Caco-2 (cell line): ENCODE results near the gene BACH2. TPM values are rescaled to one million over a fixed set of nuclear protein-coding genes. Genes with fewer than 3 reads are reported as not detected.

Experiments
- BruUV-seq: library from RNA; stranded (reverse); fragments of 400-500 nt; replicated peaks from 2 replicates; lab custom pipeline; 2021; lab: Mats Ljungman, UMichigan
- CTCF ChIA-PET: fragments of 300-600 bp; sonication (Branson Sonifier 250); formaldehyde crosslinking; loops from one replicate; lab custom pipeline; 2022; ENCODE audit warnings: antibody characterized with exemption; lab: Charles Lee
- POLR2A ChIA-PET: fragments of 300-600 bp; sonication (Branson Sonifier 250); formaldehyde crosslinking; loops from one replicate; lab custom pipeline; 2022; ENCODE audit warnings: antibody characterized with exemption; lab: Charles Lee
- DNase-seq, 2 experiments: peaks; one replicate each; pipeline versions ENCODE4 v3.0.0 to v3.0.0-alpha.2; 2020 to 2022
- H3K27me3 ChIP-seq: replicated peaks from 2 replicates; pipeline ENCODE4 v1.6.0; 2011; ENCODE audit warnings: low read length; ENCODE audit not compliant: control insufficient read depth, insufficient read depth
- H3K36me3 ChIP-seq: 2 replicates; pipeline ENCODE4 v1.5.1; 2011; ENCODE audit warnings: low read length; ENCODE audit not compliant: control insufficient read depth, insufficient read depth
- H3K4me1 ChIP-seq: fragments of 250-450 bp; sonication (Bioruptor Pico); 2 replicates; pipeline ENCODE4 v1.5.1; 2020; ENCODE audit warnings: mild to moderate bottlenecking
- H3K4me3 ChIP-seq: 2 replicates; pipeline ENCODE4 v1.5.1; 2011; ENCODE audit warnings: low read depth, mild to moderate bottlenecking, control low read depth, low read length
- H3K9me3 ChIP-seq: fragments of 250-450 bp; sonication (Bioruptor Pico); 2 replicates; pipeline ENCODE4 v1.5.1; 2020; ENCODE audit warnings: mild to moderate bottlenecking, moderate library complexity
- H3K27ac Mint-ChIP-seq: one replicate; pipeline ENCODE4 v1.8.0; 2022; ENCODE audit warnings: mixed read lengths; ENCODE audit not compliant: unreplicated experiment
- H3K27me3 Mint-ChIP-seq: one replicate; pipeline ENCODE4 v1.8.0; 2022; ENCODE audit warnings: mixed read lengths; ENCODE audit not compliant: insufficient read depth, unreplicated experiment
- H3K36me3 Mint-ChIP-seq: one replicate; pipeline ENCODE4 v1.8.0; 2022; ENCODE audit warnings: mild to moderate bottlenecking, mixed read lengths; ENCODE audit not compliant: insufficient read depth, unreplicated experiment
- H3K4me1 Mint-ChIP-seq: one replicate; pipeline ENCODE4 v1.8.0; 2022; ENCODE audit warnings: low read depth, mixed read lengths; ENCODE audit not compliant: unreplicated experiment
- H3K4me3 Mint-ChIP-seq: one replicate; pipeline ENCODE4 v1.8.0; 2022; ENCODE audit warnings: mild to moderate bottlenecking, moderate library complexity, mixed read lengths; ENCODE audit not compliant: unreplicated experiment
- H3K9me3 Mint-ChIP-seq: one replicate; pipeline ENCODE4 v1.8.0; 2022; ENCODE audit warnings: mixed read lengths; ENCODE audit not compliant: unreplicated experiment
- intact Hi-C: fragments of 100-400 bp; cut with micrococcal nuclease; formaldehyde crosslinking; loops from one replicate; pipeline ENCODE4 v1.10.0; 2022; ENCODE audit not compliant: unreplicated experiment
- total RNA-seq: library from RNA; stranded (reverse); gene quantifications from 2 replicates; pipeline ENCODE4 v1.2.3, GENCODE V29; 2022
- TF ChIP-seq, protein P1 (sequence below), 2 experiments: fragments of 200-600 bp in 1 of 2; IDR thresholded peaks; 1 replicate in 1 of 2; 2 replicates in 1 of 2; pipeline versions ENCODE4 v1.5.1 to v1.8.0; 2011 to 2022; ENCODE audit warnings: antibody characterized with exemption in 1 of 2, control low read depth in 1 of 2, inconsistent platforms in 1 of 2, low read depth in 1 of 2, low read length in 1 of 2, mild to moderate bottlenecking in 1 of 2, moderate library complexity in 1 of 2; ENCODE audit not compliant: insufficient read depth in 1 of 2, severe bottlenecking in 1 of 2, unreplicated experiment in 1 of 2

Gene BACH2
- total RNA-seq, 1 experiment from 2014 or later, result 0.43 TPM

GRCh38 chr6:89938014-89938413 lies 358.6 kb downstream of the BACH2 start:
- DNase-seq, result no peak

GRCh38 chr6:89936177-89936576 lies 360.5 kb downstream of the BACH2 start:
- no peak overlapping the region for H3K27ac Mint-ChIP-seq
- ChIA-PET POLR2A (no interaction called here), CTCF (no interaction called here)
- intact Hi-C loops, result no loop called here
- Histone ChIP-seq H3K4me3 (no peak overlapping the region), H3K36me3 (no peaks in the 10 kb centered on the region), H3K4me1 (no peaks in the 10 kb centered on the region), H3K27me3 (no peaks in the 10 kb centered on the region), H3K9me3 (no peaks in the 10 kb centered on the region)
- BruUV-seq, result no TSS peak
- TF ChIP-seq, protein P1, sequence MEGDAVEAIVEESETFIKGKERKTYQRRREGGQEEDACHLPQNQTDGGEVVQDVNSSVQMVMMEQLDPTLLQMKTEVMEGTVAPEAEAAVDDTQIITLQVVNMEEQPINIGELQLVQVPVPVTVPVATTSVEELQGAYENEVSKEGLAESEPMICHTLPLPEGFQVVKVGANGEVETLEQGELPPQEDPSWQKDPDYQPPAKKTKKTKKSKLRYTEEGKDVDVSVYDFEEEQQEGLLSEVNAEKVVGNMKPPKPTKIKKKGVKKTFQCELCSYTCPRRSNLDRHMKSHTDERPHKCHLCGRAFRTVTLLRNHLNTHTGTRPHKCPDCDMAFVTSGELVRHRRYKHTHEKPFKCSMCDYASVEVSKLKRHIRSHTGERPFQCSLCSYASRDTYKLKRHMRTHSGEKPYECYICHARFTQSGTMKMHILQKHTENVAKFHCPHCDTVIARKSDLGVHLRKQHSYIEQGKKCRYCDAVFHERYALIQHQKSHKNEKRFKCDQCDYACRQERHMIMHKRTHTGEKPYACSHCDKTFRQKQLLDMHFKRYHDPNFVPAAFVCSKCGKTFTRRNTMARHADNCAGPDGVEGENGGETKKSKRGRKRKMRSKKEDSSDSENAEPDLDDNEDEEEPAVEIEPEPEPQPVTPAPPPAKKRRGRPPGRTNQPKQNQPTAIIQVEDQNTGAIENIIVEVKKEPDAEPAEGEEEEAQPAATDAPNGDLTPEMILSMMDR (IDR thresholded peaks at IDR 0.05; ENCODE audit: insufficient read depth in 1 of 2, low read depth in 1 of 2, low read length in 1 of 2, severe bottlenecking in 1 of 2, unreplicated experiment in 1 of 2), result no peak
- H3K27me3 Mint-ChIP-seq, result peaks cover 3% of the 10 kb centered on the region
- DNase-seq, result no peak
- no peaks in the 10 kb centered on the region for H3K36me3 Mint-ChIP-seq
- no peaks in the 10 kb centered on the region for H3K9me3 Mint-ChIP-seq
- H3K4me1 Mint-ChIP-seq, result peaks cover 4% of the 10 kb centered on the region
- no peak overlapping the region for H3K4me3 Mint-ChIP-seq

More at GRCh38 chr6:89938014-89938413, 358.6 kb downstream of the BACH2 start:
- no TSS peak for BruUV-seq
- H3K36me3 ChIP-seq, result no peaks in the 10 kb centered on the region
- CTCF ChIA-PET, result no interaction called here
- intact Hi-C loops, result no loop called here
- no peaks in the 10 kb centered on the region for H3K27me3 ChIP-seq
- H3K4me1 Mint-ChIP-seq, result peaks cover 4% of the 10 kb centered on the region
- no peaks in the 10 kb centered on the region for H3K9me3 ChIP-seq
- H3K27ac Mint-ChIP-seq, result no peak overlapping the region
- no peak overlapping the region for H3K4me3 ChIP-seq
- H3K9me3 Mint-ChIP-seq, result no peaks in the 10 kb centered on the region
- TF ChIP-seq, protein P1 (IDR thresholded peaks at IDR 0.05; ENCODE audit: insufficient read depth in 1 of 2, low read depth in 1 of 2, low read length in 1 of 2, severe bottlenecking in 1 of 2, unreplicated experiment in 1 of 2), result no peak
- H3K4me3 Mint-ChIP-seq, result no peak overlapping the region
- H3K27me3 Mint-ChIP-seq, result peaks cover 3% of the 10 kb centered on the region
- POLR2A ChIA-PET, result no interaction called here
- H3K36me3 Mint-ChIP-seq, result no peaks in the 10 kb centered on the region
- no peaks in the 10 kb centered on the region for H3K4me1 ChIP-seq

GRCh38 chr6:89934685-89935366 lies 361.8 kb downstream of the BACH2 start:
- no peaks in the 10 kb centered on the region for H3K27me3 ChIP-seq
- Mint-ChIP-seq H3K36me3 (no peaks in the 10 kb centered on the region), H3K4me1 (peaks cover 4% of the 10 kb centered on the region), H3K27ac (no peak overlapping the region), H3K27me3 (peaks cover 3% of the 10 kb centered on the region), H3K4me3 (no peak overlapping the region), H3K9me3 (no peaks in the 10 kb centered on the region)
- ChIA-PET CTCF (no interaction called here), POLR2A (no interaction called here)
- H3K9me3 ChIP-seq, result no peaks in the 10 kb centered on the region
- no peak for DNase-seq
- TF ChIP-seq, protein P1 (IDR thresholded peaks at IDR 0.05; ENCODE audit: insufficient read depth in 1 of 2, low read depth in 1 of 2, low read length in 1 of 2, severe bottlenecking in 1 of 2, unreplicated experiment in 1 of 2), result no peak
- no peaks in the 10 kb centered on the region for H3K4me1 ChIP-seq
- no peak overlapping the region for H3K4me3 ChIP-seq
- intact Hi-C loops, result no loop called here
- H3K36me3 ChIP-seq, result no peaks in the 10 kb centered on the region
- no TSS peak for BruUV-seq
